Endodermal cell (in vitro differentiated cells): Measurements from ENCODE around the gene YIPF1. TPM values are rescaled to one million over a fixed set of nuclear protein-coding genes. Genes with fewer than 3 reads are reported as not detected.

ENCODE experiments used
- DNase-seq: peaks from one replicate; pipeline ENCODE4 v3.0.0-alpha.2; 2017
- H3K27ac ChIP-seq: 2 replicates; pipeline ENCODE4 v1.5.1; 2013; ENCODE audit warnings: mild to moderate bottlenecking, low read depth, low read length, moderate library complexity
- H3K27me3 ChIP-seq: 2 replicates; pipeline ENCODE4 v1.6.1; 2013; ENCODE audit warnings: mild to moderate bottlenecking, low read length, moderate library complexity; ENCODE audit not compliant: insufficient read depth, control insufficient read depth, poor library complexity, severe bottlenecking
- H3K36me3 ChIP-seq: 2 replicates; pipeline ENCODE4 v1.7.0; 2013; ENCODE audit warnings: mild to moderate bottlenecking, low read length, moderate library complexity; ENCODE audit not compliant: control insufficient read depth, insufficient read depth
- H3K4me1 ChIP-seq: one replicate; pipeline ENCODE4 v1.7.0; 2013; ENCODE audit warnings: low read length; ENCODE audit not compliant: control insufficient read depth, insufficient read depth
- H3K4me3 ChIP-seq: 2 replicates; pipeline ENCODE4 v1.5.1; 2013; ENCODE audit warnings: mild to moderate bottlenecking, low read length, moderate library complexity
- H3K9ac ChIP-seq: 2 replicates; pipeline ENCODE4 v1.6.1; 2013; ENCODE audit warnings: mild to moderate bottlenecking, low read length, moderate library complexity; ENCODE audit not compliant: poor library complexity, severe bottlenecking; ENCODE audit errors: extremely low read depth
- H3K9me3 ChIP-seq: 2 replicates; pipeline ENCODE4 v1.6.1; 2013; ENCODE audit warnings: mild to moderate bottlenecking, low read length, moderate library complexity; ENCODE audit not compliant: control insufficient read depth
- H3K27ac Mint-ChIP-seq: 2 replicates; pipeline ENCODE4 v1.8.0; 2020; ENCODE audit warnings: mixed read lengths
- H3K27me3 Mint-ChIP-seq: 2 replicates; pipeline ENCODE4 v1.8.0; 2021; ENCODE audit warnings: mild to moderate bottlenecking, mixed read lengths; ENCODE audit not compliant: insufficient read depth
- H3K36me3 Mint-ChIP-seq: 2 replicates; pipeline ENCODE4 v1.8.0; 2020; ENCODE audit warnings: low read depth, mixed read lengths
- H3K4me1 Mint-ChIP-seq: 2 replicates; pipeline ENCODE4 v1.8.0; 2020; ENCODE audit warnings: mixed read lengths
- H3K4me3 Mint-ChIP-seq: 2 replicates; pipeline ENCODE4 v1.8.0; 2020; ENCODE audit warnings: mild to moderate bottlenecking, moderate library complexity, mixed read lengths
- H3K9me3 Mint-ChIP-seq: 2 replicates; pipeline ENCODE4 v1.8.0; 2020; ENCODE audit warnings: mild to moderate bottlenecking, mixed read lengths
- WGBS, 2 experiments: methylation state at CpG; one replicate each; pipeline versions ENCODE4 v1.1.5 to v1.1.7; 2013; ENCODE audit warnings: missing lambda C conversion rate in 2 of 2, mixed read lengths in 1 of 2; ENCODE audit not compliant: insufficient coverage in 1 of 2, insufficient read length in 1 of 2; 5-methylcytosine and 5-hydroxymethylcytosine counted together
- total RNA-seq, 2 donors: library from RNA; stranded (reverse); fragmentation: NEBNext Ultra II Directional in 1 of 2; extraction: Animal tissue kit (Norgen Biotek cat#: 25700) in 1 of 2; gene quantifications; 2 replicates in 1 of 2; 3 replicates in 1 of 2; pipeline ENCODE4 v1.2.1, GENCODE V29; 2021
- TF ChIP-seq, protein P1 (sequence below): fragments of 200-600 bp; sonication (generic); conservative IDR thresholded peaks from 2 replicates; pipeline ENCODE4 v1.5.0; 2021; ENCODE audit warnings: antibody characterized with exemption, mild to moderate bottlenecking

The YIPF1 gene
- total RNA-seq, 2 donors from 2014 or later: 32.7 to 32.8 TPM

DNA sequence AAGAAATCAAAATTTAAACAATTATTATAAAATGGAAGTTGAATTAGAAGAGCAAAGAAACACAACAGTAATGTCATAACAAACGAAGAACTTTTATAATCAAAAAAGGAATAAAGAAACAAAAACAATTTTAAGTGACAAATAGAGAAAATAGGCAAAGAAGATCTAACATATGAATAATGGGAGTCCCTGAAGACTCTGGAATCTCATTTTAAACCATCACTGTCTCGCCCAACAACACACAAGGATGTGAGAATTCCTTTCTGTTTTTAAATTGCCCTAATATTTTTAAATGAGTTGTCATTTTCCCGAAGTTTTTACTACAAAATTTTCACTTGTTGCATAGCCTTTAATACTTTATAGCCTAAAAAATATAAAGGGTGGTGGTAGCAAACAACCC is 47.2 kb downstream of the YIPF1 start:
- Histone ChIP-seq H3K4me1 (no peaks in the 10 kb centered on the region), H3K9ac (no peak overlapping the region), H3K4me3 (no peak overlapping the region), H3K9me3 (peaks cover 14% of the 10 kb centered on the region), H3K27me3 (no peaks in the 10 kb centered on the region), H3K36me3 (no peaks in the 10 kb centered on the region), H3K27ac (no peak overlapping the region)
- Mint-ChIP-seq H3K9me3 (peaks cover 24% of the 10 kb centered on the region), H3K4me1 (no peaks in the 10 kb centered on the region), H3K27me3 (peaks cover 2% of the 10 kb centered on the region), H3K4me3 (no peak overlapping the region), H3K27ac (no peak overlapping the region), H3K36me3 (peaks cover 2% of the 10 kb centered on the region)
- no peak for DNase-seq
- 67% methylated on average over 2 of the region's 3 CpGs; no CpG with 5 or more reads in 1 of the 2 experiments for WGBS, 2 experiments
- TF ChIP-seq, protein P1, sequence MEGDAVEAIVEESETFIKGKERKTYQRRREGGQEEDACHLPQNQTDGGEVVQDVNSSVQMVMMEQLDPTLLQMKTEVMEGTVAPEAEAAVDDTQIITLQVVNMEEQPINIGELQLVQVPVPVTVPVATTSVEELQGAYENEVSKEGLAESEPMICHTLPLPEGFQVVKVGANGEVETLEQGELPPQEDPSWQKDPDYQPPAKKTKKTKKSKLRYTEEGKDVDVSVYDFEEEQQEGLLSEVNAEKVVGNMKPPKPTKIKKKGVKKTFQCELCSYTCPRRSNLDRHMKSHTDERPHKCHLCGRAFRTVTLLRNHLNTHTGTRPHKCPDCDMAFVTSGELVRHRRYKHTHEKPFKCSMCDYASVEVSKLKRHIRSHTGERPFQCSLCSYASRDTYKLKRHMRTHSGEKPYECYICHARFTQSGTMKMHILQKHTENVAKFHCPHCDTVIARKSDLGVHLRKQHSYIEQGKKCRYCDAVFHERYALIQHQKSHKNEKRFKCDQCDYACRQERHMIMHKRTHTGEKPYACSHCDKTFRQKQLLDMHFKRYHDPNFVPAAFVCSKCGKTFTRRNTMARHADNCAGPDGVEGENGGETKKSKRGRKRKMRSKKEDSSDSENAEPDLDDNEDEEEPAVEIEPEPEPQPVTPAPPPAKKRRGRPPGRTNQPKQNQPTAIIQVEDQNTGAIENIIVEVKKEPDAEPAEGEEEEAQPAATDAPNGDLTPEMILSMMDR: no peak

GRCh38 chr1:53838654-53838974 is 51.0 kb downstream of the YIPF1 start:
- no peak for DNase-seq
- Histone ChIP-seq H3K27ac (peak overlapping the region; percentile 98), H3K4me1 (no peaks in the 10 kb centered on the region), H3K27me3 (no peaks in the 10 kb centered on the region), H3K9me3 (peaks cover 14% of the 10 kb centered on the region), H3K36me3 (peaks cover 13% of the 10 kb centered on the region), H3K4me3 (no peak overlapping the region), H3K9ac (no peak overlapping the region)
- H3K4me3 Mint-ChIP-seq: peak overlapping the region; percentile 99
- 23 to 71% methylated on average over 1 to 2 of the region's 2 CpGs for WGBS, 2 experiments
- peaks cover 2% of the 10 kb centered on the region for H3K27me3 Mint-ChIP-seq
- TF ChIP-seq, protein P1: no peak
- H3K27ac Mint-ChIP-seq: no peak overlapping the region
- peaks cover 17% of the 10 kb centered on the region for H3K9me3 Mint-ChIP-seq
- H3K4me1 Mint-ChIP-seq: peaks cover 5% of the 10 kb centered on the region
- peaks cover 18% of the 10 kb centered on the region for H3K36me3 Mint-ChIP-seq

- Histone ChIP-seq H3K27ac (peak within 1 kb of the TSS; percentile 98), H3K36me3 (peaks cover 15% of the 10 kb centered on the region), H3K4me1 (no peaks in the 10 kb centered on the region), H3K9me3 (peaks cover 14% of the 10 kb centered on the region), H3K4me3 (peak within 1 kb of the TSS; percentile 88), H3K27me3 (no peaks in the 10 kb centered on the region), H3K9ac (peak within 1 kb of the TSS; percentile 64)
- peak within 1 kb of the TSS; percentile 96 for H3K27ac Mint-ChIP-seq
- peak; percentile 98 for DNase-seq
- peaks cover 13% of the 10 kb centered on the region for H3K9me3 Mint-ChIP-seq
- H3K36me3 Mint-ChIP-seq: peaks cover 20% of the 10 kb centered on the region
- H3K4me1 Mint-ChIP-seq: peaks cover 5% of the 10 kb centered on the region
- 0 to 1% methylated on average over 28 to 59 of the region's 59 CpGs for WGBS, 2 experiments
- H3K4me3 Mint-ChIP-seq: peak within 1 kb of the TSS; percentile 99
- TF ChIP-seq, protein P1: peak; percentile 49
- peaks cover 2% of the 10 kb centered on the region for H3K27me3 Mint-ChIP-seq
These were observed 51.5 kb downstream of the YIPF1 start, which contains the start of gene NDC1 for GRCh38 chr1:53837924-53838653. TSS of gene NDC1 (minus strand) at chr1:53838296. CDS start at chr1:53838261, 35 bp downstream.
